ENCODE results near the gene CASS4. TPM values are rescaled to one million over a fixed set of nuclear protein-coding genes. Genes with fewer than 3 reads are reported as not detected.

The CASS4 gene
- total RNA-seq, 1 donor from 2014 or later = not detected

DNA sequence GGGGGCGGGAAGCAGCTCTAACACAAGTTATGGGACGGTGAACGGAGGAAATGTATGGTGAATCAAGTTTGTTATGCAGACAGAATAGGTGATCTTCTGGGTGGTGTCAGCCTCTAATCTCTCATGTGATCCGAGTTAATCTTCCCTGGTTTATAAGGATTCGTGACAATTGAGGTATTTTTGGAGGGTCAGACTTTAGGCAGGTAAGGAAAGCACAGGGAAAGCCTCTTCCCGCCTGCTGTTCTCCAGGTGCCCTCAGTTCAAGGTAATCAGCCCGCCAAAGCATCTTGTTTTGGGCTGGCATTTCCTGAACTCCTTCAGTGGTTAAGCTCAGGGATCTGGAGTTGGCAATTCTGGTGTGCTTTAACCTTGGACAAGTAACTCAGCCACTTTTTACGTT lies 18.4 kb upstream of the CASS4 start:
- TF ChIP-seq, protein P1, sequence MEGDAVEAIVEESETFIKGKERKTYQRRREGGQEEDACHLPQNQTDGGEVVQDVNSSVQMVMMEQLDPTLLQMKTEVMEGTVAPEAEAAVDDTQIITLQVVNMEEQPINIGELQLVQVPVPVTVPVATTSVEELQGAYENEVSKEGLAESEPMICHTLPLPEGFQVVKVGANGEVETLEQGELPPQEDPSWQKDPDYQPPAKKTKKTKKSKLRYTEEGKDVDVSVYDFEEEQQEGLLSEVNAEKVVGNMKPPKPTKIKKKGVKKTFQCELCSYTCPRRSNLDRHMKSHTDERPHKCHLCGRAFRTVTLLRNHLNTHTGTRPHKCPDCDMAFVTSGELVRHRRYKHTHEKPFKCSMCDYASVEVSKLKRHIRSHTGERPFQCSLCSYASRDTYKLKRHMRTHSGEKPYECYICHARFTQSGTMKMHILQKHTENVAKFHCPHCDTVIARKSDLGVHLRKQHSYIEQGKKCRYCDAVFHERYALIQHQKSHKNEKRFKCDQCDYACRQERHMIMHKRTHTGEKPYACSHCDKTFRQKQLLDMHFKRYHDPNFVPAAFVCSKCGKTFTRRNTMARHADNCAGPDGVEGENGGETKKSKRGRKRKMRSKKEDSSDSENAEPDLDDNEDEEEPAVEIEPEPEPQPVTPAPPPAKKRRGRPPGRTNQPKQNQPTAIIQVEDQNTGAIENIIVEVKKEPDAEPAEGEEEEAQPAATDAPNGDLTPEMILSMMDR (IDR thresholded peaks at IDR 0.05) = no peak
- Mint-ChIP-seq H3K9me3 (no peaks in the 10 kb centered on the region), H3K4me1 (peaks cover 32% of the 10 kb centered on the region), H3K27ac (no peak overlapping the region), H3K4me3 (no peak overlapping the region), H3K36me3 (peaks cover 31% of the 10 kb centered on the region), H3K27me3 (ENCODE audit: insufficient read depth, low read depth) (no peaks in the 10 kb centered on the region)
- DNase-seq (ENCODE audit: low spot score) = no peak
- peaks cover 16% of the 10 kb centered on the region for H3K36me3 ChIP-seq
- no peak overlapping the region for H3K27ac ChIP-seq
- peak overlapping the region; percentile 73 for H3K4me3 ChIP-seq
- H2AFZ ChIP-seq (replicated peaks) = no peak overlapping the region
- H3K79me2 ChIP-seq (ENCODE audit: low read depth) = peaks cover 77% of the 10 kb centered on the region
- peaks cover 39% of the 10 kb centered on the region for H4K20me1 ChIP-seq (ENCODE audit: low read depth)
- no peaks in the 10 kb centered on the region for H3K27me3 ChIP-seq
- no peaks in the 10 kb centered on the region for H3K9me3 ChIP-seq (ENCODE audit: low read depth)
- H3F3A ChIP-seq (ENCODE audit: low read depth) = peaks cover 26% of the 10 kb centered on the region
- H3K4me2 ChIP-seq = peak overlapping the region; percentile 90
- H3K9ac ChIP-seq = peak overlapping the region; percentile 60
- H3K4me1 ChIP-seq = peaks cover 21% of the 10 kb centered on the region

- no peaks in the 10 kb centered on the region for H3K27me3 ChIP-seq
- H3F3A ChIP-seq (ENCODE audit: low read depth) = peaks cover 36% of the 10 kb centered on the region
- no peaks in the 10 kb centered on the region for H3K9me3 Mint-ChIP-seq
- DNase-seq (ENCODE audit: low spot score) = no peak
- no peaks in the 10 kb centered on the region for H3K9me3 ChIP-seq (ENCODE audit: low read depth)
- TF ChIP-seq, protein P1 (IDR thresholded peaks at IDR 0.05) = no peak
- TF ChIP-seq EZH2 (IDR thresholded peaks at IDR 0.05) (no peak), EZH2phosphoT487 (IDR thresholded peaks at IDR 0.05) (no peak)
- no peak overlapping the region for H3K4me2 ChIP-seq
- H3K4me1 Mint-ChIP-seq = peaks cover 24% of the 10 kb centered on the region
- H3K4me1 ChIP-seq = peaks cover 19% of the 10 kb centered on the region
- no peak overlapping the region for H3K27ac Mint-ChIP-seq
- peaks cover 24% of the 10 kb centered on the region for H3K36me3 ChIP-seq
- no peak overlapping the region for H3K4me3 ChIP-seq
- H3K4me3 Mint-ChIP-seq = no peak overlapping the region
- peaks cover 66% of the 10 kb centered on the region for H3K79me2 ChIP-seq (ENCODE audit: low read depth)
- H2AFZ ChIP-seq (replicated peaks) = no peak overlapping the region
- H3K9ac ChIP-seq = no peak overlapping the region
- peaks cover 16% of the 10 kb centered on the region for H3K36me3 Mint-ChIP-seq
- H3K27me3 Mint-ChIP-seq (ENCODE audit: insufficient read depth, low read depth) = no peaks in the 10 kb centered on the region
- peaks cover 38% of the 10 kb centered on the region for H4K20me1 ChIP-seq (ENCODE audit: low read depth)
- H3K27ac ChIP-seq = no peak overlapping the region
Measured at GRCh38 chr20:56395166-56395565, 16.9 kb upstream of the CASS4 start.

DNA sequence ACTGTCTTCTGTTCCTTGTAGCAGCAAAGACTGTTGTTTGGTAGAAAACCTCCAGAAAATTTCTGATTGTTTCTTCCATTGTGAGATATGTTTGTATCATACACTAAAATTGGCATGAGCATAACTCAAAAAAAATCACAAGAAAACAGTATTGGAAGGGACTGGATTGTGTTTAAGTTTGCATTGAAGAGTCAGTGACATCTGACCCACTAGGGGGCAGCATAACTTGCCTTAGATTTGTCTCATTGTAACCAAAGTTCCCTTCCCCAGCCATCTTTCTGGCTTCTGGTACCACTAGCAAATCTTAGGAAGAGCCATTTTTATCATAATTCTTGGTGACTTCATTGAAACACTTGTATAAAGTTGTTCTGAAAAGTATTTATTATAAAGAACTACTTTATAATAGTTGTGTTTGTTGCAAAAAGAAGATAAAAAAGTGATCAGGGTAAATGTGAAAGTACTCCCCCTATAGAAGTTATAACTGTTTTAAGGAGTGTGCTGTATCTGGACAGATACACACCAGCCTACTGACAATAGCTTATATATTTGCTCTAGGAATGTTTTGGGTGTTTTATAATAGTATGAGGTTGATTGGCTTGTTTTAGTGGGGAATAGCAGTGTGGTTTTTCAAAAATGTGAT lies 11.9 kb upstream of the CASS4 start:
- H3K36me3 ChIP-seq = peaks cover 60% of the 10 kb centered on the region
- peak; percentile 76 for DNase-seq (ENCODE audit: low spot score)

More for the DNA sequence above, 11.9 kb upstream of the CASS4 start:
- Histone ChIP-seq H3K4me3 (no peak overlapping the region), H2AFZ (replicated peaks) (no peak overlapping the region), H3K79me2 (ENCODE audit: low read depth) (peaks cover 61% of the 10 kb centered on the region), H3K4me2 (no peak overlapping the region), H3K9ac (no peak overlapping the region), H4K20me1 (ENCODE audit: low read depth) (peaks cover 33% of the 10 kb centered on the region), H3K27ac (no peak overlapping the region), H3K27me3 (no peaks in the 10 kb centered on the region), H3K4me1 (no peaks in the 10 kb centered on the region), H3F3A (ENCODE audit: low read depth) (peaks cover 30% of the 10 kb centered on the region), H3K9me3 (ENCODE audit: low read depth) (no peaks in the 10 kb centered on the region)
- TF ChIP-seq, protein P1 (IDR thresholded peaks at IDR 0.05) = peak; percentile 94
- no peak for TF ChIP-seq EZH2 (IDR thresholded peaks at IDR 0.05)
- TF ChIP-seq EZH2phosphoT487 (IDR thresholded peaks at IDR 0.05) = no peak
- Mint-ChIP-seq H3K4me3 (no peak overlapping the region), H3K27me3 (ENCODE audit: insufficient read depth, low read depth) (no peaks in the 10 kb centered on the region), H3K27ac (no peak overlapping the region), H3K36me3 (peaks cover 31% of the 10 kb centered on the region), H3K9me3 (no peaks in the 10 kb centered on the region), H3K4me1 (peaks cover 3% of the 10 kb centered on the region)
